Chondrocyte (in vitro differentiated cells): ENCODE measurements around the gene PLIN4. TPM values are rescaled to one million over a fixed set of nuclear protein-coding genes. Genes with fewer than 3 reads are reported as not detected.

ENCODE experiments used
- DNase-seq: peaks from one replicate; pipeline ENCODE4 v3.0.0; 2021; ENCODE audit warnings: mixed read lengths, low spot score
- H3K27ac Mint-ChIP-seq: one replicate; pipeline ENCODE4 v1.8.0; 2021; ENCODE audit warnings: mild to moderate bottlenecking, moderate library complexity, mixed read lengths; ENCODE audit not compliant: unreplicated experiment
- H3K27me3 Mint-ChIP-seq: 2 replicates; pipeline ENCODE4 v1.8.0; 2021; ENCODE audit warnings: low read depth, mixed read lengths
- H3K36me3 Mint-ChIP-seq: 2 replicates; pipeline ENCODE4 v1.8.0; 2021; ENCODE audit warnings: low read depth, mixed read lengths
- H3K4me1 Mint-ChIP-seq: 2 replicates; pipeline ENCODE4 v1.8.0; 2021; ENCODE audit warnings: low read depth, mild to moderate bottlenecking, mixed read lengths
- H3K4me3 Mint-ChIP-seq: one replicate; pipeline ENCODE4 v1.8.0; 2021; ENCODE audit warnings: mild to moderate bottlenecking, moderate library complexity, mixed read lengths; ENCODE audit not compliant: unreplicated experiment
- H3K9me3 Mint-ChIP-seq: 2 replicates; pipeline ENCODE4 v1.8.0; 2021; ENCODE audit warnings: low read depth, mixed read lengths
- CTCF ChIP-seq: fragments of 200-600 bp; sonication (generic); IDR thresholded peaks from 2 replicates; pipeline ENCODE4 v1.5.0; 2021; ENCODE audit warnings: antibody characterized with exemption, mild to moderate bottlenecking, moderate library complexity
- total RNA-seq: library from RNA; stranded (reverse); gene quantifications from 3 replicates; pipeline ENCODE4 v1.2.1, GENCODE V29; 2021

Gene PLIN4
- total RNA-seq, 1 donor from 2014 or later = 0.05 TPM

- no peak for TF ChIP-seq CTCF
- peaks cover 21% of the 10 kb centered on the region for H3K4me1 Mint-ChIP-seq
- H3K27me3 Mint-ChIP-seq = no peaks in the 10 kb centered on the region
- no peak overlapping the region for H3K4me3 Mint-ChIP-seq
- DNase-seq = no peak
- peaks cover 2% of the 10 kb centered on the region for H3K36me3 Mint-ChIP-seq
- H3K27ac Mint-ChIP-seq = no peak overlapping the region
- no peaks in the 10 kb centered on the region for H3K9me3 Mint-ChIP-seq
Observed at GRCh38 chr19:4471403-4472173, 46.7 kb downstream of the PLIN4 start.

GRCh38 chr19:4467835-4468234 lies 50.5 kb downstream of the PLIN4 start:
- no peak for TF ChIP-seq CTCF
- no peak for DNase-seq
- no peak overlapping the region for H3K27ac Mint-ChIP-seq
- H3K4me1 Mint-ChIP-seq = peaks cover 5% of the 10 kb centered on the region
- no peaks in the 10 kb centered on the region for H3K9me3 Mint-ChIP-seq
- no peak overlapping the region for H3K4me3 Mint-ChIP-seq
- no peaks in the 10 kb centered on the region for H3K27me3 Mint-ChIP-seq
- no peaks in the 10 kb centered on the region for H3K36me3 Mint-ChIP-seq

- no peak for TF ChIP-seq CTCF
Observed at GRCh38 chr19:4464815-4465581, 53.3 kb downstream of the PLIN4 start.

GRCh38 chr19:4457654-4458395 lies 60.5 kb downstream of the PLIN4 start, which contains the start of gene UBXN6:
Gene UBXN6 (minus strand): TSS chr19:4457794. CDS start chr19:4457697, 97 bp downstream.
- peak within 1 kb of the TSS; percentile 99 for H3K27ac Mint-ChIP-seq
- H3K4me3 Mint-ChIP-seq = peak within 1 kb of the TSS; percentile 98
- no peaks in the 10 kb centered on the region for H3K27me3 Mint-ChIP-seq
- H3K4me1 Mint-ChIP-seq = peaks cover 26% of the 10 kb centered on the region
- no peak for DNase-seq
- H3K36me3 Mint-ChIP-seq = peaks cover 2% of the 10 kb centered on the region
- no peaks in the 10 kb centered on the region for H3K9me3 Mint-ChIP-seq
- no peak for TF ChIP-seq CTCF

More at GRCh38 chr19:4464815-4465581, 53.3 kb downstream of the PLIN4 start:
- H3K36me3 Mint-ChIP-seq = no peaks in the 10 kb centered on the region
- H3K4me1 Mint-ChIP-seq = no peaks in the 10 kb centered on the region
- H3K27ac Mint-ChIP-seq = no peak overlapping the region
- H3K4me3 Mint-ChIP-seq = no peak overlapping the region
- H3K9me3 Mint-ChIP-seq = no peaks in the 10 kb centered on the region
- H3K27me3 Mint-ChIP-seq = no peaks in the 10 kb centered on the region
- DNase-seq = no peak
